ENCODE measurements around the gene RPL10L.

Gene RPL10L

GRCh38 chr14:46651526-46652144, at the start of gene RPL10L:
Gene RPL10L (minus strand): TSS chr14:46651781. CDS start chr14:46651736, 45 bp downstream.
- peak; percentile 4 for DNase-seq

GRCh38 chr14:46691819-46692218, 40.2 kb upstream of the RPL10L start:
- DNase-seq, result no peak

DNA sequence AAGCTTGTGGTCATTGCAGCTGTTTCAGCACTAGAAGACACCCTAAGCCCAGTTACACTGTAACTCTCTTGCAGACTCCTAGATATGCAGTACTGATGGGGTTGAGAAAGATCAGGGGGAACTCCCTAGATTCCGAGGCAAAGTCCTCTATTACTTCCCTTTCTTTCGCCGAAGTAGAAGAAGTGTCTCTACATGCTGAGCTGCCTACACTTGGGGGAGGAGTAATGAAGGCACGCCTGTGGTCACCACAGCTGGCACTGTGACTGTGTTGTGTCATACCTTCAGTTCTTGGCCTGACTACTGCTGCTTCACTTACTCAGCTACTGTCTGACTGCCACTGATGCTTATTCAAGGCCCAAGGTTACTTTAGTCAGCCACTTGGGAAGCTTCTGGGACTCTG, 35.1 kb upstream of the RPL10L start:
- no peak for DNase-seq

DNA sequence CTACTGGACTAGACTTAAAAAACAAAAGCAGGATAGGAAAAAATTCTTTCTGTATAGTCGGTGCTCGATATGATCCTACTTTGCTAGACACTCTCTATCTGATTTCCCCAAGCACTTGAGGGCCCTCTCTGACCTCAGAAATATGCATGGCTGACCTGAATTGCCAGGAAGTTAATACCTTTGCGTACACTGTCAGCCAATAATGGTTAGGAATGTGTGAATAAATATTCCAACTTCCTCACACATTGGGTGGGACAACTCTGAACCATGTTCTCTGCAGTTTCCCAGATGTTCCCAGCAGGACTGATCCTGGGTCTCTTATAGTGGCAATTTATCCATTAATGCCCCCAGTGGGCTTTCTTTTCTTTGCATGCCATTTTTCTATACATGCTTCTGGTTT, 20.5 kb upstream of the RPL10L start:
- no peak for DNase-seq

DNA sequence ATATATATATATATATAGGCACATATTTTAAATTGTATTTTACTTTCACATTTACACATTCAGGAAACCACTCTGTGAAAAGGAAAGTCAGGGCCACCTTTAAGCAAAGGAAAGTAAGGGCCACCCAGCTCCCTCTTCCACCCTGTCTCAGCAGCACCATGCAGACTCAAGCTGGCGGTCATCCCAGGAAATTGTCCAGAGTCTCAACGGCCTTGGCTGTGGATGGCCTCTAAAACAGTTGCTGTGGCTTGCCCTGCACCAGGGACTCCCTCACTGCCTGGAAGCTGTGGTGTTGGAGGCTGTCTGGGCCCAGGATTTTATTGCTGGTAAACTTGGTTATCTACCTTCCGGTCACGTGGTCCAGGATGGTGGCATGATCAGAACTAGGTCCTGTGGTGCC, 11.8 kb upstream of the RPL10L start:
- no peak for DNase-seq

- no peak for DNase-seq
These were observed 10.1 kb upstream of the RPL10L start for GRCh38 chr14:46661728-46662127.

- no peak for DNase-seq
These were observed 1.6 kb upstream of the RPL10L start for GRCh38 chr14:46653031-46653755.

DNA sequence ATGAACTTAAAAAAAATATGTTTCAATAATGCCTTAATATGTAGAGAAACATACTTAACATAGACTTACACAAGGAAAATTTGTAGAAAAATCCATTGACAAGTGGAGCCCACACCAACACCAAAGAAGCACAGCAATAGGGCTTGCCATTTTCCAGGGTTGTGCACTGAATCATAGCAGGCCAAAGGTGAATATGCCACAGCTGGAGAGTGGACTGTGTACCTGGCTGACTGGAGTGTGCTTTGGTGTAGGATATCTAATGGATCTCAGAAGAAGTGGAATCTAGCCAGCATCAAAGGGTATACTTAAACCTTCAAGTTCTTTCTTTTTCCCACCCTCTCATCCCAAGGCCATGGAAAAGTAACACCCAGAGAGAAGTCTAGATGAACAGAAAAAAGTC, 4.8 kb downstream of the RPL10L start:
- DNase-seq, result no peak

- no peak for DNase-seq
These were observed 24.7 kb downstream of the RPL10L start for GRCh38 chr14:46626876-46627275.

Measured in activated CD4-positive, alpha-beta T cell treated with anti-CD3 and anti-CD28 coated beads for 48 hours (primary cell).